Smooth muscle cell (in vitro differentiated cells): Measurements from ENCODE around the gene ART5. TPM values are rescaled to one million over a fixed set of nuclear protein-coding genes. Genes with fewer than 3 reads are reported as not detected.
A peak's percentile ranks its signal among the peaks of the same experiment; 100 is the strongest.

ENCODE experiments used
- DNase-seq: peaks from one replicate; lab custom pipeline; 2025; ENCODE audit not compliant: unreplicated experiment; lab: John Stamatoyannopoulos, UW
- H2AFZ ChIP-seq: fragments of 200-600 bp; sonication (generic); 2 replicates; pipeline ENCODE4 v1.6.0; 2016; ENCODE audit warnings: antibody characterized with exemption, low read depth, mild to moderate bottlenecking
- H3F3A ChIP-seq: fragments of 200-600 bp; sonication (generic); 2 replicates; pipeline ENCODE4 v1.6.0; 2017; ENCODE audit warnings: antibody characterized with exemption, low read depth
- H3K27ac ChIP-seq: fragments of 200-600 bp; sonication (generic); 2 replicates; pipeline ENCODE4 v1.5.1; 2016; ENCODE audit warnings: low read depth, mild to moderate bottlenecking
- H3K27me3 ChIP-seq: fragments of 200-600 bp; sonication (generic); 2 replicates; pipeline ENCODE4 v1.6.1; 2016; ENCODE audit warnings: low read depth, mild to moderate bottlenecking
- H3K36me3 ChIP-seq: fragments of 200-600 bp; sonication (generic); 2 replicates; pipeline ENCODE4 v1.5.1; 2016; ENCODE audit warnings: low read depth
- H3K4me1 ChIP-seq: fragments of 200-600 bp; sonication (generic); 2 replicates; pipeline ENCODE4 v1.5.1; 2016; ENCODE audit warnings: low read depth
- H3K4me2 ChIP-seq: fragments of 200-600 bp; sonication (generic); 2 replicates; pipeline ENCODE4 v1.6.0; 2016; ENCODE audit warnings: mild to moderate bottlenecking
- H3K4me3 ChIP-seq: fragments of 200-600 bp; sonication (generic); 2 replicates; pipeline ENCODE4 v1.5.1; 2016; ENCODE audit warnings: mild to moderate bottlenecking
- H3K79me2 ChIP-seq: fragments of 200-600 bp; sonication (generic); 2 replicates; pipeline ENCODE4 v1.6.0; 2016; ENCODE audit warnings: low read depth, mild to moderate bottlenecking
- H3K9ac ChIP-seq: fragments of 200-600 bp; sonication (generic); 2 replicates; pipeline ENCODE4 v1.6.0; 2016; ENCODE audit warnings: low read depth
- H3K9me3 ChIP-seq: fragments of 200-600 bp; sonication (generic); replicated peaks from 2 replicates; pipeline ENCODE4 v1.5.1; 2016; ENCODE audit warnings: low read depth
- H4K20me1 ChIP-seq: fragments of 200-600 bp; sonication (generic); 2 replicates; pipeline ENCODE4 v1.6.0; 2016; ENCODE audit warnings: low read depth
- CTCF ChIP-seq: fragments of 200-600 bp; sonication (generic); IDR thresholded peaks from 2 replicates; pipeline ENCODE4 v1.5.1; 2017; ENCODE audit warnings: borderline replicate concordance, mild to moderate bottlenecking, antibody characterized with exemption; ENCODE audit not compliant: insufficient read depth, poor library complexity, severe bottlenecking
- WGBS: methylation state at CpG from one replicate; pipeline ENCODE4 v1.1.7; 2016; ENCODE audit warnings: low lambda C conversion rate; 5-methylcytosine and 5-hydroxymethylcytosine counted together
- polyA plus RNA-seq: library from polyadenylated mRNA; unstranded; fragments of >200 nt; fragmentation: Nextera tagmentation; extraction: Ambion mirVana; gene quantifications from 2 replicates; pipeline ENCODE4 v1.2.1, GENCODE V29; 2016
- total RNA-seq: library from RNA; depleted of rRNA; stranded (reverse); fragments of >200 nt; gene quantifications from 2 replicates; pipeline ENCODE4 v1.2.3, GENCODE V29; 2014

The ART5 gene
- total and polyA plus RNA-seq, 2 experiments from 2014 or later, result 3.5 to 5.2 TPM

- Histone ChIP-seq H3K27ac (no peak overlapping the region), H3K4me1 (no peaks in the 10 kb centered on the region), H3K9ac (no peak overlapping the region), H3K36me3 (peaks cover 21% of the 10 kb centered on the region), H3K9me3 (no peaks in the 10 kb centered on the region), H3K4me3 (no peak overlapping the region), H3K4me2 (no peak overlapping the region), H3K27me3 (no peaks in the 10 kb centered on the region), H4K20me1 (no peaks in the 10 kb centered on the region), H3K79me2 (no peaks in the 10 kb centered on the region), H2AFZ (no peak overlapping the region), H3F3A (no peaks in the 10 kb centered on the region)
- whole genome bisulfite sequencing, result 97% methylated on average over 11 of the region's 11 CpGs
- TF ChIP-seq CTCF, result no peak
- no peak for DNase-seq
Observed at GRCh38 chr11:3675971-3676370, 34.2 kb upstream of the ART5 start.

GRCh38 chr11:3674189-3674588 lies 32.4 kb upstream of the ART5 start:
- WGBS, result 77% methylated on average over 1 of the region's 1 CpG
- DNase-seq, result no peak
- no peaks in the 10 kb centered on the region for H3K9me3 ChIP-seq
- no peaks in the 10 kb centered on the region for H3K27me3 ChIP-seq
- peak overlapping the region; percentile 72 for H3K27ac ChIP-seq
- H3K4me2 ChIP-seq, result no peak overlapping the region
- no peak for TF ChIP-seq CTCF
- H3F3A ChIP-seq, result no peaks in the 10 kb centered on the region
- H2AFZ ChIP-seq, result no peak overlapping the region
- peaks cover 15% of the 10 kb centered on the region for H3K36me3 ChIP-seq
- no peak overlapping the region for H3K4me3 ChIP-seq
- no peak overlapping the region for H3K9ac ChIP-seq
- H4K20me1 ChIP-seq, result no peaks in the 10 kb centered on the region
- no peaks in the 10 kb centered on the region for H3K4me1 ChIP-seq
- no peaks in the 10 kb centered on the region for H3K79me2 ChIP-seq

- H3F3A ChIP-seq, result no peaks in the 10 kb centered on the region
- no peak within 1 kb of the TSS for H3K4me2 ChIP-seq
- TF ChIP-seq CTCF, result no peak
- peaks cover 4% of the 10 kb centered on the region for H3K36me3 ChIP-seq
- no peaks in the 10 kb centered on the region for H3K27me3 ChIP-seq
- H3K9me3 ChIP-seq, result no peaks in the 10 kb centered on the region
- H4K20me1 ChIP-seq, result no peaks in the 10 kb centered on the region
- H3K79me2 ChIP-seq, result no peaks in the 10 kb centered on the region
- no peak within 1 kb of the TSS for H3K27ac ChIP-seq
- H3K4me1 ChIP-seq, result no peaks in the 10 kb centered on the region
- no peak for DNase-seq
- 79% methylated on average over 9 of the region's 9 CpGs for WGBS
- H3K4me3 ChIP-seq, result no peak within 1 kb of the TSS
- H2AFZ ChIP-seq, result no peak within 1 kb of the TSS
- no peak within 1 kb of the TSS for H3K9ac ChIP-seq
Observed at GRCh38 chr11:3671334-3672254, 29.8 kb upstream of the ART5 start, which contains the start of gene CHRNA10. CHRNA10 (minus strand) TSS chr11:3671384; CDS start chr11:3671312, 72 bp downstream.

GRCh38 chr11:3669742-3670183 lies 28.0 kb upstream of the ART5 start:
- no peak overlapping the region for H2AFZ ChIP-seq
- H3K9me3 ChIP-seq, result no peaks in the 10 kb centered on the region
- no peak for DNase-seq
- H3K4me1 ChIP-seq, result no peaks in the 10 kb centered on the region
- H3K36me3 ChIP-seq, result peaks cover 4% of the 10 kb centered on the region
- H3K27ac ChIP-seq, result no peak overlapping the region
- H4K20me1 ChIP-seq, result no peaks in the 10 kb centered on the region
- 98% methylated on average over 5 of the region's 5 CpGs for WGBS
- no peaks in the 10 kb centered on the region for H3K27me3 ChIP-seq
- H3K4me3 ChIP-seq, result no peak overlapping the region
- no peak overlapping the region for H3K4me2 ChIP-seq
- TF ChIP-seq CTCF, result no peak
- no peaks in the 10 kb centered on the region for H3F3A ChIP-seq
- H3K9ac ChIP-seq, result no peak overlapping the region
- H3K79me2 ChIP-seq, result no peaks in the 10 kb centered on the region
